AG20443 (cell line): Measurements from ENCODE around the gene SYT1.

Experiments
- DNase-seq: peaks from one replicate; pipeline ENCODE4 v3.0.0; 2012; ENCODE audit warnings: low spot score, mixed read lengths

SYT1 gene

GRCh38 chr12:79223210-79223609 lies 358.6 kb downstream of the SYT1 start:
- no peak for DNase-seq

GRCh38 chr12:79223761-79224160 lies 359.2 kb downstream of the SYT1 start:
- DNase-seq = no peak

GRCh38 chr12:79227091-79227490 lies 362.5 kb downstream of the SYT1 start:
- no peak for DNase-seq

GRCh38 chr12:79227646-79228045 lies 363.1 kb downstream of the SYT1 start:
- no peak for DNase-seq

GRCh38 chr12:79233341-79233781 lies 368.8 kb downstream of the SYT1 start:
- DNase-seq = no peak

GRCh38 chr12:79236920-79237319 lies 372.3 kb downstream of the SYT1 start:
- no peak for DNase-seq

- DNase-seq = no peak
These were observed 373.7 kb downstream of the SYT1 start for GRCh38 chr12:79238246-79238645.

- DNase-seq = no peak
These were observed 382.9 kb downstream of the SYT1 start for GRCh38 chr12:79247494-79247893.

- no peak for DNase-seq
These were observed 385.6 kb downstream of the SYT1 start for GRCh38 chr12:79250186-79250585.

- DNase-seq = no peak
These were observed 386.6 kb downstream of the SYT1 start for GRCh38 chr12:79250960-79251755.

- DNase-seq = no peak
These were observed 387.9 kb downstream of the SYT1 start for GRCh38 chr12:79252358-79253075.

- no peak for DNase-seq
These were observed 390.7 kb downstream of the SYT1 start for GRCh38 chr12:79255288-79255687.

GRCh38 chr12:79260923-79261322 lies 396.3 kb downstream of the SYT1 start:
- DNase-seq = no peak

- DNase-seq = no peak
These were observed 398.4 kb downstream of the SYT1 start for GRCh38 chr12:79262938-79263337.

GRCh38 chr12:79266343-79267144 lies 402.0 kb downstream of the SYT1 start:
- DNase-seq = no peak

- no peak for DNase-seq
These were observed 403.0 kb downstream of the SYT1 start for GRCh38 chr12:79267580-79267979.

- DNase-seq = no peak
These were observed 410.0 kb downstream of the SYT1 start for GRCh38 chr12:79274501-79275064.

GRCh38 chr12:79275631-79276030 lies 411.1 kb downstream of the SYT1 start:
- DNase-seq = no peak

- DNase-seq = no peak
These were observed 418.8 kb downstream of the SYT1 start for GRCh38 chr12:79283364-79283763.

GRCh38 chr12:79288911-79289310 lies 424.3 kb downstream of the SYT1 start:
- DNase-seq = no peak

GRCh38 chr12:79291711-79292110 lies 427.1 kb downstream of the SYT1 start:
- no peak for DNase-seq

- DNase-seq = no peak
These were observed 430.0 kb downstream of the SYT1 start for GRCh38 chr12:79294590-79294989.
